Neural cell (in vitro differentiated cells): ENCODE measurements around the gene PROX2. TPM values are rescaled to one million over a fixed set of nuclear protein-coding genes. Genes with fewer than 3 reads are reported as not detected.

Experiments
- H2AFZ ChIP-seq: fragments of 200-600, 300-800 bp; sonication (generic), shearing (Covaris generic); 2 replicates; pipeline ENCODE4 v1.6.0; 2014; ENCODE audit warnings: low read depth, mild to moderate bottlenecking, antibody characterized with exemption, low read length, moderate library complexity
- H3F3A ChIP-seq: fragments of 200-600 bp; shearing (Covaris generic); 2 replicates; pipeline ENCODE4 v1.6.1; 2016; ENCODE audit warnings: mild to moderate bottlenecking, moderate library complexity, mixed read lengths, antibody characterized with exemption, low read length; ENCODE audit not compliant: insufficient read depth, poor library complexity, severe bottlenecking
- H3K27ac ChIP-seq: fragments of 200-600, 300-800 bp; sonication (generic), shearing (Covaris generic); 2 replicates; pipeline ENCODE4 v1.5.1; 2014; ENCODE audit warnings: mild to moderate bottlenecking, low read length, moderate library complexity
- H3K27me3 ChIP-seq: fragments of 300-800, 200-600 bp; sonication (generic), shearing (Covaris generic); 2 replicates; pipeline ENCODE4 v1.6.0; 2014; ENCODE audit warnings: mild to moderate bottlenecking, low read depth, low read length, moderate library complexity; ENCODE audit not compliant: insufficient read depth
- H3K36me3 ChIP-seq: fragments of 300-800, 200-600 bp; sonication (generic), shearing (Covaris generic); 2 replicates; pipeline ENCODE4 v1.5.1; 2014; ENCODE audit warnings: mild to moderate bottlenecking, antibody characterized with exemption, low read length, moderate library complexity; ENCODE audit not compliant: insufficient read depth
- H3K4me2 ChIP-seq: fragments of 300-800, 200-600 bp; sonication (generic), shearing (Covaris generic); 2 replicates; pipeline ENCODE4 v1.6.0; 2014; ENCODE audit warnings: mild to moderate bottlenecking, low read length
- H3K4me3 ChIP-seq: fragments of 300-800, 200-600 bp; sonication (generic), shearing (Covaris generic); 2 replicates; pipeline ENCODE4 v1.5.1; 2014; ENCODE audit warnings: mild to moderate bottlenecking, low read length, moderate library complexity
- H3K79me2 ChIP-seq: fragments of 200-600 bp; shearing (Covaris generic); replicated peaks from 2 replicates; pipeline ENCODE4 v1.6.0; 2014; ENCODE audit warnings: mild to moderate bottlenecking, low read length, moderate library complexity; ENCODE audit not compliant: insufficient read depth
- H3K9ac ChIP-seq: fragments of 300-800, 200-600 bp; sonication (generic), shearing (Covaris generic); 2 replicates; pipeline ENCODE4 v1.6.1; 2016; ENCODE audit warnings: mild to moderate bottlenecking, low read length, mixed read lengths
- H3K9me2 ChIP-seq: fragments of 200-600 bp; shearing (Covaris generic); 2 replicates; pipeline ENCODE4 v1.6.1; 2016; ENCODE audit warnings: mild to moderate bottlenecking, low read length, mixed read lengths; ENCODE audit not compliant: insufficient read depth
- H3K9me3 ChIP-seq: fragments of 200-600, 300-800 bp; sonication (generic), shearing (Covaris generic); 2 replicates; pipeline ENCODE4 v1.6.1; 2016; ENCODE audit warnings: mild to moderate bottlenecking, mixed run types, low read length, moderate library complexity, mixed read lengths
- H4K20me1 ChIP-seq: fragments of 200-600 bp; shearing (Covaris generic); 2 replicates; pipeline ENCODE4 v1.6.1; 2016; ENCODE audit warnings: mild to moderate bottlenecking, mixed run types; ENCODE audit not compliant: insufficient read depth
- CTCF ChIP-seq: fragments of 450-650 bp; IDR thresholded peaks from 2 replicates; pipeline ENCODE4 v1.5.1; 2014; ENCODE audit warnings: antibody characterized with exemption, mild to moderate bottlenecking, moderate library complexity; ENCODE audit not compliant: poor library complexity, severe bottlenecking
- EP300 ChIP-seq: fragments of 450-650 bp; conservative IDR thresholded peaks from 2 replicates; pipeline ENCODE4 v1.6.1; 2014; ENCODE audit warnings: antibody characterized with exemption, mild to moderate bottlenecking, moderate library complexity; ENCODE audit not compliant: poor library complexity, severe bottlenecking
- EZH2 ChIP-seq: fragments of 200-600, 300-800 bp; shearing (Covaris generic), sonication (generic); IDR thresholded peaks from 2 replicates; pipeline ENCODE4 v1.6.1; 2014; ENCODE audit warnings: antibody characterized with exemption, low read length, borderline replicate concordance, mild to moderate bottlenecking; ENCODE audit not compliant: insufficient read depth, poor library complexity, severe bottlenecking
- MXI1 ChIP-seq: fragments of 450-650 bp; conservative IDR thresholded peaks from 2 replicates; pipeline ENCODE4 v1.6.1; 2014; ENCODE audit warnings: antibody characterized with exemption, mild to moderate bottlenecking; ENCODE audit not compliant: poor library complexity, severe bottlenecking
- POLR2AphosphoS5 ChIP-seq: IDR thresholded peaks from 2 replicates; pipeline ENCODE4 v1.6.1; 2012
- RAD21 ChIP-seq: fragments of 450-650 bp; conservative IDR thresholded peaks from 2 replicates; pipeline ENCODE4 v1.6.1; 2014; ENCODE audit warnings: antibody characterized with exemption, mild to moderate bottlenecking, moderate library complexity
- REST ChIP-seq: IDR thresholded peaks from 2 replicates; pipeline ENCODE4 v1.6.1; 2012; ENCODE audit warnings: borderline replicate concordance
- SMC3 ChIP-seq: fragments of 450-650 bp; conservative IDR thresholded peaks from 2 replicates; pipeline ENCODE4 v1.6.1; 2014; ENCODE audit warnings: antibody characterized with exemption, mild to moderate bottlenecking, moderate library complexity; ENCODE audit not compliant: poor library complexity
- TAF1 ChIP-seq: IDR thresholded peaks from 2 replicates; pipeline ENCODE4 v1.6.1; 2012; ENCODE audit warnings: low read depth
- polyA plus RNA-seq: library from polyadenylated mRNA; depleted of rRNA; stranded (reverse); fragments of >200 nt; gene quantifications from 2 replicates; pipeline ENCODE4 v1.2.3, GENCODE V29; 2014

PROX2 gene
- polyA plus RNA-seq, 1 donor from 2014 or later: not detected

GRCh38 chr14:74832849-74833248 lies 43.1 kb downstream of the PROX2 start:
- no peak for TF ChIP-seq MXI1
- no peak for TF ChIP-seq RAD21
- no peak for TF ChIP-seq EP300
- TF ChIP-seq REST: no peak
- TF ChIP-seq POLR2AphosphoS5: no peak
- TF ChIP-seq EZH2: no peak
- no peak overlapping the region for H3K4me3 ChIP-seq
- H3K9ac ChIP-seq: no peak overlapping the region
- no peaks in the 10 kb centered on the region for H4K20me1 ChIP-seq
- no peaks in the 10 kb centered on the region for H3K79me2 ChIP-seq
- no peaks in the 10 kb centered on the region for H3K27me3 ChIP-seq
- no peak overlapping the region for H3K4me2 ChIP-seq
- H3K27ac ChIP-seq: no peak overlapping the region
- H3F3A ChIP-seq: peaks cover 4% of the 10 kb centered on the region
- no peaks in the 10 kb centered on the region for H3K9me2 ChIP-seq
- peaks cover 17% of the 10 kb centered on the region for H3K36me3 ChIP-seq
- no peak overlapping the region for H2AFZ ChIP-seq
- H3K9me3 ChIP-seq: no peaks in the 10 kb centered on the region

GRCh38 chr14:74829251-74829650 lies 46.7 kb downstream of the PROX2 start:
- no peak overlapping the region for H3K4me3 ChIP-seq
- no peak overlapping the region for H3K9ac ChIP-seq
- H3K9me2 ChIP-seq: no peaks in the 10 kb centered on the region
- no peaks in the 10 kb centered on the region for H3F3A ChIP-seq
- H3K9me3 ChIP-seq: no peaks in the 10 kb centered on the region
- no peaks in the 10 kb centered on the region for H4K20me1 ChIP-seq
- H3K27ac ChIP-seq: no peak overlapping the region
- H3K36me3 ChIP-seq: peaks cover 8% of the 10 kb centered on the region
- H3K79me2 ChIP-seq: no peaks in the 10 kb centered on the region
- no peak overlapping the region for H3K4me2 ChIP-seq
- no peaks in the 10 kb centered on the region for H3K27me3 ChIP-seq
- TF ChIP-seq CTCF (no peak), REST (no peak), SMC3 (no peak), EP300 (no peak), POLR2AphosphoS5 (no peak), EZH2 (no peak), TAF1 (no peak), RAD21 (no peak), MXI1 (no peak)
- H2AFZ ChIP-seq: no peak overlapping the region
